NOMO-1 (cell line): Measurements from ENCODE around the gene FAM162A.

Source experiments
- DNase-seq, 2 experiments: peaks; one replicate each; lab custom pipeline; 2025; ENCODE audit not compliant: unreplicated experiment in 2 of 2; lab: John Stamatoyannopoulos, UW

The FAM162A gene

GRCh38 chr3:122382888-122383666, 905 bp upstream of the FAM162A start, which contains the start of gene MIX23:
TSS of gene MIX23 (minus strand) at chr3:122383231. CDS start at chr3:122383224, 7 bp downstream.
- peak; percentile 78 for DNase-seq

DNA sequence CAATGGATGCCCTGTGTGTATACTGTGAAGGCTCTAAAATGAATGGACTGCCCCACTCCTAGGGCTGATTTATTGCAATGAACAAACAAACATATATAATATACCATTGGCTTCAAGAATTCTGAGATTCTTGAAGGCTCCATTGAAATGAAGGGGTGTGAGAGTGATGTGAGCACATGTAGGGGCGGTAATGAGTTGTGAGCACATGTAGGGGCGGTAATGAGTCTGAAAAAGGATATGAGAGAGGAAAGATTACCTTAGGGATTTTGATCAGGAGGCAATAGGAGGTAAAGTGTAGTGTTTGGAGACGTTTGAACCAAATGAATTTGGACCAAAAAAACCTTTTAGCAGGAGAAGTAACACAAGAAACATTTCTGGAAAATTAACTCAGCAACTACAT, 3.7 kb downstream of the FAM162A start:
- no peak for DNase-seq

DNA sequence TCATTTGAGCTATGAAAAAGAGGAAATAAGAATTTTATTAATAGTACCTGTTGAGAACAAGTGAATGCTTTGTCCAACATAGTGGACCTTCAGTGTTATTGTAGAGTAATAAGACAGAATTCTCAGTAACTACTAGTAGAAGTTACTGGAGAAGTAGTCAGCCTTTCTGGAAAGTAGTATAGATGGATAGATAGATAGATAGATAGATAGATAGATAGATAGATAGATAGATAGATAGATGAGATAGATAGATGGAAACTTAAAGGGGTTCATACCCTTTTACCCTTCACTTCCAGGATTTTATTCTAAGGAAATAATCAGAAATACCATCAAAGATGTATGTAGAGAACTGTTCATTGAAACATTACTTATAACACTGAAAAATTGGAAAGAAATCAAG, 5.2 kb downstream of the FAM162A start:
- DNase-seq, result no peak

DNA sequence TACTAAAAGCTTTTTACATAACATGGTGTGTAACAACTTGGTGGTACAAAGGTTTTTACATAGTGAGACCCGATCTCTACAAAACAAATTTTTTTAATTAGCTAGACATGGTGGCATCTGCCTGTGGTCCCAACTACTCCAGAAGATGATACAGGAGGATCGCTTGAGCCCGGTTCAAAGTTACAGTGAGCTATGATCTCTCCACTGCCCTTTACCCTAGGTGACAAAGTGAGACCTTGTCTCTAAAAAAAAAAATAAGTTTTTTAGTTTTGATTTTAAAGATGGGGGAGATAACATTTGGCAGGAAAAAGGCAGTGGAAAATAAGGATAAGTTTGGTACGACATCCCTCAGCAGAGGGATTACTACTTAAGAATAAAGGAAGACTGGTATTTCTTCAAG, 5.9 kb downstream of the FAM162A start:
- no peak for DNase-seq

DNA sequence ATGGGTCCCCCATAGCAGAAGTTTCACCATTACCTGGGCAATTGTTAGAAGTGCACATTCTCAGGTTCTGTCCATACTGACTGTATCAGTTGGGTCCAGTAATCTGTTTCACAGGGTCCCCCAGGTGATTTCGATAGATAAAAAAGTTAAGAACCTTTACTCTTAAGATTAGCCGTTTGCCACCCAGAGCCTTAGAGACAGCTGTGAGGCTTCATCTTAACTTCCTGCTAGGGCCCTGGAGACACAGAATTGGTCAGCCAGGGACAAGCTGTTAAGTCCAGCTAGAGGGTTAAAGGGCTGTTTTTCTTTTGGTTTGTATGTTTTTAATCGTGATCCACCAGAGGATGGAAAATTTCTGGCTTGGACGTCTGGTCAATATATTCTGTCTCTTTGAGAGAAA, 6.7 kb downstream of the FAM162A start:
- no peak for DNase-seq

- DNase-seq, result no peak
These were observed 7.9 kb downstream of the FAM162A start for GRCh38 chr3:122391681-122392446.

DNA sequence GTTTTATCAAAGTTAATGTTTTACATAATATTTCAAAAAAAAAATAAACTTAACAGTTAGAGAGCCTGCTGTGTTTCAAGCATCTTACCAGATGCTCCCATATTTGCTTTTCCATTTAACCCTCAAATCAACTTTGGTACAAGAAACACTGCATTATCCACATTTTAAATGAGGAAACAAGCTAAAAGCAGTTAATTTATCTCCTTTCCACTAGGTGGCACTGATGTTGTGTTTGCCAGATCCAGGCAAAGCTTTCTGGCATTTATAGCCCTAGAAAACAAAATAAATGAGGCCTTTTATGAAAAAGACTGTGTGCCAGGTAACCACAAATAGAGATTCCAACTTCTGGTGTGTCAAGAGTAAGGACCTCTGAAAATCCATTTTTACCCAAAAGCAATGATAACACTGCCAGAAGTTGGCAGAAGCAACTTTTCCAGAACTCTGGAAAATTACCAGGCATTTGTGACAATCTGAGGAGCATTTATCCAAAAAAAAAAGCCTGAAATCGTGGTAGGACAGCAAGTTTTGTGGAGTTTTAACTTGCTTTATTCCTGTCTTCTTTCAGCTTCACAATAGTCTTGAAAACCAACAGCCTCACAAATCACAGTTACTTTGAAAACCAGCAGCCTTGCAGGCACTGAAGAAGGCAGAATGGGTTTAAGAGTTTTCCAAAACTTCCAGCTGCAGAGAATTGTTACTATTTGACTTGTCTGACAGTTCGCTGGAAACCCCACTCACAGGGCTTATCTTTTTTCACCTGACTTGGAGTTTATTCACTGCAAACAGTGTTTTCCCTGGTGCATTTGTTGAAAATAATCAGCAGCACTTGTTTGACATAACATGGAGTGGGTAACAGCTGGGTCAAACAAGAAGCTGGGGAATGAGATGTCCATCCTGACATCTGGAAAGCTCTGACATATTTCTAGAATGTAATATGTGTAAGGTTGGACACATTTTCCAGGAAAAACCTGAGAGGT, 9.2 kb downstream of the FAM162A start:
- DNase-seq, result peak; percentile 54 to 61

GRCh38 chr3:122394173-122394572, 10.2 kb downstream of the FAM162A start:
- no peak for DNase-seq

- DNase-seq, result peak in 1 of 2 experiments; percentile 8
These were observed 11.6 kb downstream of the FAM162A start for GRCh38 chr3:122395582-122395981.

DNA sequence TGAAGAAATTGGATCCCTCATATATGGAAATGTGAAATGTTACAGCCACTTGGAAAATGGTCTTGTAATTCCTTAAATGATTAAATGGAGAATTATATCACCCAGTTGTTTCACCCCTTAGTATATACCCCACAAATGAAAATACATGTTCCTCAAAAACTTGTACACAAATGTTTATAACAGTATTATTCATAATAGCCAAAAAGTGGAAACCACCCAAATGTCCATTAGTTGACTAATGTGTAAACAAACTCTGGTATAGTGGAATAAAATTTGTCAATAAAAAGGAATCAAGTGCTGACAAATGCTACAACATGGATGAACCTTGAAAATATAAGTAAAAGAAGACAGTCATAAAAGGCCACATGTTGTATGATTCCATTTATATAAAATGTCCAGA, 12.5 kb downstream of the FAM162A start:
- DNase-seq, result no peak

DNA sequence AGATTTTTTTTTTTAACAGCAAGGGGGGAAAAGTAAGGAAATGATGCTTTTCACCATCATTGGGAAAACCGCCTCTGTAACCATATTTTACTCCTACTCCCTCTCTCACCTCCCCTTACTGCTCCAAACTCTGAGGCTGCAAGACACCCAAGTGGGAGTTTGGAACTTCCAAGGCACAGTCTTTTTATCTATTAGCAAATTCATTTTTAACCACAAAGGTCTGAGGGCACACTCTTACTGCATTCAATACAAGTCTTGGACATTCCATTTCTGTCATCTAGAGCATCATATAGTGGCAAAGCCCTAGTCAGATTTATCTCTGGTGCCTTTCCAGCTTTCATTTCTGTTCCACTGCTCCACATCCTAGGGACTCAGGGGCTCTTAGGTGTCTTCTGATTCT, 13.2 kb downstream of the FAM162A start:
- no peak for DNase-seq

GRCh38 chr3:122398920-122399319, 14.9 kb downstream of the FAM162A start:
- no peak for DNase-seq

GRCh38 chr3:122403489-122403888, 19.5 kb downstream of the FAM162A start:
- DNase-seq, result peak in 1 of 2 experiments; percentile 7

DNA sequence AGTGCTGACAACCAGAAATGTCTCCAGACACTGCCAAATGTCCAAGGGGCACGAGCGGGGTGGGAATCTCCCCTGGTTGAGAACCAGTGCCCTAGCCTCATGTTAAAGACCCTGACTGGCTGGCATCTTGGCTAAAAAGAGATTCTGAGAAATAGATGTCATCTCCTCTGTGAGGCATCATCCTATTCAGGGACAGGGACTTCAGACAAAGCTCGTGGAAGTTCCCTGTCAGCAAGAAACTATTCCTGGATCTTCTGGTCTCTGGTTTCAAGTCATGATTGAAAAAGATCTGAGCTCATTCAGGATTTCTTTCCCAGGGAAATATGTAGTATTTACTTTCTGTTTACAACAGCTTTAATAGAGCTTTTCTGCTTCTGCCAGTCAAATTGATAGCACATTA, 21.0 kb downstream of the FAM162A start:
- DNase-seq, result no peak

DNA sequence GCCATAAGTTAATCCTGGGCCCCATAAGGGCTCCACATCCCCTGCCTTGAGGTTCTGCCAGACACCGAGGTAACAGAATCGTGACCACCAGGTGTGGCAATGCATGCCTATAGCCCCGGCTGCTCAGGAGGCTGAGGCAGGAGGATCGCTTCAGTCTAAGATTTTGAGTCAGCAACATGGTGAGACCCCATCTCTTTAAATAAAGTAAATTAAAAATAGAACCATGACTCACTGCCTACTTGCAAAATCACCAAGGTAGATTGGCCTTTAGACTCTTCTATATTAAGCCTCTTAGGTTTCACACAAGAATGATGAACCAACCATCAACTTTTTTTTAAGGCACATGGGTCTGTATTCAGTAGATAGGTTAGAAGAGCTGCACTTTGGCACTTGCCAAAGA, 22.2 kb downstream of the FAM162A start:
- peak; percentile 17 to 52 for DNase-seq

DNA sequence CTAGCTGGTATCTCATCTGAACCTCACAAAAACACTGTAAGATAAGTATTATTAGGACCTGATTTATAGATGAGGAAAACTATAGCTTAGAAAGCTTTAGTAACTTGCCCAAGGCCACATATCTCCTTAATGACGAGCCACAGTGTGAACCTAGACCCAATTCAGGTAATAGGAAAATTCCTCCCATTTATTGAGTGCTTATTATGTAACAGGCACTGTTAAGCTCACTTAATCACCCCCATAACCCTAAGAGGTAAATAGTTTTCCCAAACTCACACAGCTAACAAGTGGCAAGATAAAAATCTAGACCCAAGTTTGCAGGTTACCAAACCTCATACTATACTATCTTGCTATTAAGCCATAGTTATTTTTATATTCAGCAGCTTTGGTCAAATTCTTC, 24.0 kb downstream of the FAM162A start:
- DNase-seq, result no peak

DNA sequence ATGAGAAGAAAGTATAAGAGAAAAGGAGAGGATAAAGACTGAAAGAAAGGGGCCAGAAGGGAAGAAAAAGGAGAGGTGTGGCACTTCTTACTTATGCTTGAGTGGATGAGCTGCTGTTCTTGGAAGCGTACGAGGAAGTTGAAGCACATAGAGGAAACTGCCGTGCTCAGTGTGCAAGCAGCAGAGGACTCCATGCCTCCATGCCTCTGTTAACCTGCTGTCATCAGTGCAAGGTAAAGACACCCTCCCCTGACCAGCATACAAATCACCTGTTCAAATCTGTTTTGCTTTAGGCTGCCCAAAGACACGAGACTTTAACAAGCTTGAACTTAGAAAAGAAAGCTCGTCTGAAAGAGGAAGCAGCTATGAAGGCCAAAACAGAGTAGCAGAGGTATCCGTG, 25.5 kb downstream of the FAM162A start:
- peak in 1 of 2 experiments; percentile 67 for DNase-seq

- no peak for DNase-seq
These were observed 26.1 kb downstream of the FAM162A start for GRCh38 chr3:122410111-122410510.

- no peak for DNase-seq
These were observed 26.7 kb downstream of the FAM162A start for GRCh38 chr3:122410639-122411038.

DNA sequence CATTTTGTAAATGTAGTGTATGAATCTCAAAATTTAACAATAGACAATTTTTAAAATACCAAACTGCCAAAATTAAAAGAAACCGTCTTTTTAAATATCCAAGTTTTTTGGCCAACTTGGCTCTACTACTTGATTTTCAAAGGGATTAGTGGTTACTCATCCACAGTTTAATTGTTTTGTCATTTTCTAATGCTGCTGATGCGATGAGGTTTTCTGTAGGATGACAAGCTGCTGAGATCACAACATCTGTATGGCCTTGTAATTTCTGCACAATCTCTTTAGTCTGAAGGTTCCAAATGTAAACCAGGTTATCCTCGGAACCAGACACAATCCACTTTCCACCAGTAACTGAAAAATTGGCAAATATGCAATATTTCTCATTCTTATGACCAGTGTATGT, 30.4 kb downstream of the FAM162A start:
- no peak for DNase-seq
